Measurements from ENCODE around the gene MIPEP. TPM values are rescaled to one million over a fixed set of nuclear protein-coding genes. Genes with fewer than 3 reads are reported as not detected.

Gene MIPEP
- total and polyA plus RNA-seq, 2 experiments from 2014 or later: 12.6 to 19.6 TPM

DNA sequence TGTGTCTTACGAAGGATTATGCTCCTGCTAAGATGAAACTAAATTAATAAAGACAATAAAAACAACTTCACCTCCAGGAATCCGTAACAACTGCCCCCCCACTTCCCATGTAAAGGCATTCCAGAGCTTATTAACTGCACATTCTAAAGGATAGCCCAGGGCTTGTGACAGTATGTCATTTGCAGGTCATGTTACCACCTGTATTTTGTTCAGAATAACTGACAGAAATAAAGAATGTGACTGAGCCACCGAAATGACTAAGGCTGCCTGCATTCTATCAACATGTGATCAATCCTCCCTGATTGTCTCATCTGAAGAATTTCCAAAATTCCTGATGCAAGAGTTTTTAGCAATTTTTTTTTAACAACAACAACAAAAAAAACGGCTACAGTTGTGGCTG lies 117.2 kb downstream of the MIPEP start:
- peak; percentile 66 for DNase-seq
- H4K20me1 ChIP-seq (ENCODE audit: insufficient read depth): no peaks in the 10 kb centered on the region
- H3K36me3 ChIP-seq (ENCODE audit: low read depth): no peaks in the 10 kb centered on the region
- H3K79me2 ChIP-seq (ENCODE audit: insufficient read depth): no peaks in the 10 kb centered on the region
- no peak overlapping the region for H3K9ac ChIP-seq
- H2AFZ ChIP-seq: no peak overlapping the region
- H3K27me3 ChIP-seq (replicated peaks; ENCODE audit: insufficient read depth): no peaks in the 10 kb centered on the region
- no peaks in the 10 kb centered on the region for H3K9me3 ChIP-seq (ENCODE audit: low read depth)
- 41% methylated on average over 4 of the region's 4 CpGs for WGBS, 2 experiments (ENCODE audit: low coverage in 1 of 2, low lambda C conversion rate in 2 of 2, missing lambda C conversion rate in 2 of 2)
- H3K9me2 ChIP-seq (ENCODE audit: insufficient read depth): 0 out of 2 replicates have a peak, but pooled peaks cover 4% of the 10 kb centered on the region
- H3K27ac ChIP-seq: no peak overlapping the region
- H3K4me3 ChIP-seq: no peak overlapping the region
- no peak for TF ChIP-seq EZH2phosphoT487 (IDR thresholded peaks at IDR 0.05; ENCODE audit: insufficient read depth, low read depth)
- TF ChIP-seq EZH2 (IDR thresholded peaks at IDR 0.05; ENCODE audit: insufficient read depth, poor library complexity, severe bottlenecking): no peak
- 0 out of 2 replicates have a peak, but pooled peaks cover 16% of the 10 kb centered on the region for H3F3A ChIP-seq (ENCODE audit: insufficient read depth)
- H3K4me2 ChIP-seq (ENCODE audit: unreplicated experiment): peak overlapping the region; percentile 39
- peaks cover 20% of the 10 kb centered on the region for H3K4me1 ChIP-seq (ENCODE audit: insufficient read depth)
- in situ Hi-C loops (cut with MboI): no loop called here

- Histone ChIP-seq H3K79me2 (ENCODE audit: insufficient read depth) (no peaks in the 10 kb centered on the region), H2AFZ (no peak overlapping the region), H3K9me2 (ENCODE audit: insufficient read depth) (0 out of 2 replicates have a peak, but pooled peaks cover 4% of the 10 kb centered on the region), H3K4me2 (ENCODE audit: unreplicated experiment) (peak overlapping the region; percentile 39), H3K9me3 (ENCODE audit: low read depth) (no peaks in the 10 kb centered on the region), H3K36me3 (ENCODE audit: low read depth) (no peaks in the 10 kb centered on the region), H3K27ac (no peak overlapping the region), H3K4me1 (ENCODE audit: insufficient read depth) (peaks cover 20% of the 10 kb centered on the region), H3K27me3 (replicated peaks; ENCODE audit: insufficient read depth) (no peaks in the 10 kb centered on the region), H3K9ac (no peak overlapping the region), H3F3A (ENCODE audit: insufficient read depth) (0 out of 2 replicates have a peak, but pooled peaks cover 16% of the 10 kb centered on the region), H3K4me3 (no peak overlapping the region), H4K20me1 (ENCODE audit: insufficient read depth) (no peaks in the 10 kb centered on the region)
- DNase-seq: peak; percentile 40
- TF ChIP-seq EZH2phosphoT487 (IDR thresholded peaks at IDR 0.05; ENCODE audit: insufficient read depth, low read depth) (no peak), EZH2 (IDR thresholded peaks at IDR 0.05; ENCODE audit: insufficient read depth, poor library complexity, severe bottlenecking) (no peak)
- in situ Hi-C loops (cut with MboI): no loop called here
- WGBS, 2 experiments (ENCODE audit: low coverage in 1 of 2, low lambda C conversion rate in 2 of 2, missing lambda C conversion rate in 2 of 2): 27 to 32% methylated on average over 2 of the region's 2 CpGs
These were observed 117.6 kb downstream of the MIPEP start for GRCh38 chr13:23771552-23771951.

DNA sequence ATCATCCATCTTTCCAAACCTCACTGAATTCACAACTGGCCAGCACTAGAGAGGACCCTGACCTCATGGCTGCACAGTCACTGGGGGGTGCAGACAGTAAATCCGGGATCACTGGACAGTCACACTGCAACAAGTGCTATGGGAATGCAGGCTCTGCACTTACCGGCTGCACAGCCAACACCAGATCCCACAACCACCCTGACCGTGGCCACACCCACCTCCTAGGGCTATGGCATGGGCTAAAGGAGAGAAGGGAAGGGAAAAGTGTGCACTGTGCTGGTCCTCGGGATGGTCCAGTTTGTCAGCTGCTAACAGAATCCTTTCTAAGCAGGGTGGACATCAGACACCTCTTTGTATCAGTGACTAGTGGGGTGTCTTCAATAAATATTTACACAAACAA lies 118.2 kb downstream of the MIPEP start:
- 0 out of 2 replicates have a peak, but pooled peaks cover 4% of the 10 kb centered on the region for H3K9me2 ChIP-seq (ENCODE audit: insufficient read depth)
- no peaks in the 10 kb centered on the region for H4K20me1 ChIP-seq (ENCODE audit: insufficient read depth)
- 0 out of 2 replicates have a peak, but pooled peaks cover 16% of the 10 kb centered on the region for H3F3A ChIP-seq (ENCODE audit: insufficient read depth)
- H2AFZ ChIP-seq: no peak overlapping the region
- no peaks in the 10 kb centered on the region for H3K27me3 ChIP-seq (replicated peaks; ENCODE audit: insufficient read depth)
- H3K4me1 ChIP-seq (ENCODE audit: insufficient read depth): peaks cover 20% of the 10 kb centered on the region
- H3K4me2 ChIP-seq (ENCODE audit: unreplicated experiment): no peak overlapping the region
- H3K36me3 ChIP-seq (ENCODE audit: low read depth): no peaks in the 10 kb centered on the region
- no peak overlapping the region for H3K4me3 ChIP-seq
- H3K27ac ChIP-seq: no peak overlapping the region
- H3K9ac ChIP-seq: no peak overlapping the region
- in situ Hi-C loops (cut with MboI): no loop called here
- no peaks in the 10 kb centered on the region for H3K9me3 ChIP-seq (ENCODE audit: low read depth)
- DNase-seq: no peak
- TF ChIP-seq EZH2 (IDR thresholded peaks at IDR 0.05; ENCODE audit: insufficient read depth, poor library complexity, severe bottlenecking): no peak
- TF ChIP-seq EZH2phosphoT487 (IDR thresholded peaks at IDR 0.05; ENCODE audit: insufficient read depth, low read depth): no peak
- no peaks in the 10 kb centered on the region for H3K79me2 ChIP-seq (ENCODE audit: insufficient read depth)
- 98% methylated on average over 4 of the region's 4 CpGs for WGBS, 2 experiments (ENCODE audit: low coverage in 1 of 2, low lambda C conversion rate in 2 of 2, missing lambda C conversion rate in 2 of 2)

DNA sequence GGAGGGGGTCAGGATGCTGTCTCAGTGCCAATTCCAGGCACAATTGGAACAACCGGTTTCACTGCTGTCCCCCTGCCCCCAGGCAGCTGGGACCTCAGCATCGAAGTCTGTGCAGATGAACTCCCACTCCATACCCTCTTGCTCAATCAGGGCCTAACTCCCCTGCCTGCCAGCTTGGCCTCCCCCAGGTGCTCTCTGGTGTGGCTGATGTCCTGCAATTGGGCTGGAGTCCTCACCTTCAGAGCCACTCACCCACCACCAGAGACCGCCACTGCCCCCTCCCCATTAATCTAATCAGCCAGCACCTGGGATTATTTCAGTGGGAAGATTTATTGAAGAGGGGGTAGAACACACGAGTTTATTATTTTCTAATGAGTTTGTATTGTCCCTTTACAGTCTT lies 118.8 kb downstream of the MIPEP start:
- H3K9me3 ChIP-seq (ENCODE audit: low read depth): no peaks in the 10 kb centered on the region
- no peak overlapping the region for H3K9ac ChIP-seq
- H3K4me1 ChIP-seq (ENCODE audit: insufficient read depth): peaks cover 20% of the 10 kb centered on the region
- no peak overlapping the region for H3K4me3 ChIP-seq
- no peaks in the 10 kb centered on the region for H3K79me2 ChIP-seq (ENCODE audit: insufficient read depth)
- no peaks in the 10 kb centered on the region for H4K20me1 ChIP-seq (ENCODE audit: insufficient read depth)
- H3K27me3 ChIP-seq (replicated peaks; ENCODE audit: insufficient read depth): no peaks in the 10 kb centered on the region
- 0 out of 2 replicates have a peak, but pooled peaks cover 4% of the 10 kb centered on the region for H3K9me2 ChIP-seq (ENCODE audit: insufficient read depth)
- H3K4me2 ChIP-seq (ENCODE audit: unreplicated experiment): no peak overlapping the region
- in situ Hi-C loops (cut with MboI): no loop called here
- H3K27ac ChIP-seq: no peak overlapping the region
- H3F3A ChIP-seq (ENCODE audit: insufficient read depth): 0 out of 2 replicates have a peak, but pooled peaks cover 16% of the 10 kb centered on the region
- no peak for DNase-seq
- no peak for TF ChIP-seq EZH2 (IDR thresholded peaks at IDR 0.05; ENCODE audit: insufficient read depth, poor library complexity, severe bottlenecking)
- no peak for TF ChIP-seq EZH2phosphoT487 (IDR thresholded peaks at IDR 0.05; ENCODE audit: insufficient read depth, low read depth)
- WGBS, 2 experiments (ENCODE audit: low coverage in 1 of 2, low lambda C conversion rate in 2 of 2, missing lambda C conversion rate in 2 of 2): 92% methylated on average over 4 of the region's 4 CpGs
- no peaks in the 10 kb centered on the region for H3K36me3 ChIP-seq (ENCODE audit: low read depth)
- no peak overlapping the region for H2AFZ ChIP-seq

Data from GM23248 (cell line).